Thyroid gland (tissue), 4 donors: Measurements from ENCODE around the gene SIGLEC6.

Experiments
- POLR2A ChIP-seq, 2 donors: fragments of 450-650 bp; IDR thresholded peaks; one replicate each; pipeline ENCODE4 v1.6.1; 2017; ENCODE audit warnings: antibody characterized with exemption in 2 of 2, mild to moderate bottlenecking in 2 of 2, moderate library complexity in 1 of 2
- TF ChIP-seq, protein P1 (sequence below), 6 experiments: fragments of 200-600 bp in 3 of 6; fragments of 450-650 bp in 3 of 6; sonication (generic) in 3 of 6; IDR thresholded peaks; one replicate each; pipeline ENCODE4 v1.5.1; 2016 to 2019; ENCODE audit warnings: antibody characterized with exemption in 6 of 6, mild to moderate bottlenecking in 2 of 6, inconsistent platforms in 1 of 6, moderate library complexity in 1 of 6

DNA sequence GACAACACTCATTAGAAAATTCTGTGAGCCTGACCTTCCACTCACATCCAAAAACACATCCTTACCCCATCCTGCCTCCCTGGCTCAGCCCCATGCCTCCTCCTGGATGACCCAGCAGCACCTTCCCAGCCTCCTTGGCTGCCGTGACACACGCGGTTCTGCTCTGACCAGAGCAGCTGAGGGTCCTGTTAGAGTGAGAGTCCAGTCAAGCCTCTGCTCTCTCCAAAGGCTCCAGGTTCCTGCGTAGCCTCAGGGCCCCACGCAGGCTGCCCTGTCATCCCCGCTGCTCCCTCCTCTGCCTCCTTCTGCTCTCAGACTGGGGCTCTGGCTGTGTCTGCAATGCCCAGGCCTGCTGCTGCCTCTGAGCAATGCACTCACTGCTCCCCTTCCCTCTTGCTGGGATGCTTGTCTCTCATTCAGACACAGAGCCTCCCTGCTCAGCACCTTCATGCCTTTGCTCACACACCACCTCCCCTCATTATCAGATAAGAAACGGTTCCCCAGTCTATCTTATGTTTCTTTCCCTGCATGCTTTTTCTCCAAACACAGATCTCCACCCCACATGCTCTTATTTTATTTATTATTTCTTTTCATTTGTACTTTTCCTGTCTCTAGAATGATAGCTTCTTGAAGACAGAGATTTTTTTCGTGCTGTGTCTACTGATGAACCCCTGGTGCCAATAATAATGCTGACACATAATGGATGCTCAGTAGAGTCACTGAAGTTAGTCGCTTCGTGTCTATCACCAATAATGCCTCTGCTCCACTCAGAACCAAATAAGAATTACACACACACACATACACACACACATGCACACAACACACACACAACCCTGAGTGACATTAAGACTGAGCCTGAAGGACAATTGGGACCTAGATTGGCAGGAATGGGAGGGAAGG lies 10.2 kb upstream of the SIGLEC6 start:
- no peak for TF ChIP-seq POLR2A (IDR thresholded peaks at IDR 0.05)
- TF ChIP-seq, protein P1, sequence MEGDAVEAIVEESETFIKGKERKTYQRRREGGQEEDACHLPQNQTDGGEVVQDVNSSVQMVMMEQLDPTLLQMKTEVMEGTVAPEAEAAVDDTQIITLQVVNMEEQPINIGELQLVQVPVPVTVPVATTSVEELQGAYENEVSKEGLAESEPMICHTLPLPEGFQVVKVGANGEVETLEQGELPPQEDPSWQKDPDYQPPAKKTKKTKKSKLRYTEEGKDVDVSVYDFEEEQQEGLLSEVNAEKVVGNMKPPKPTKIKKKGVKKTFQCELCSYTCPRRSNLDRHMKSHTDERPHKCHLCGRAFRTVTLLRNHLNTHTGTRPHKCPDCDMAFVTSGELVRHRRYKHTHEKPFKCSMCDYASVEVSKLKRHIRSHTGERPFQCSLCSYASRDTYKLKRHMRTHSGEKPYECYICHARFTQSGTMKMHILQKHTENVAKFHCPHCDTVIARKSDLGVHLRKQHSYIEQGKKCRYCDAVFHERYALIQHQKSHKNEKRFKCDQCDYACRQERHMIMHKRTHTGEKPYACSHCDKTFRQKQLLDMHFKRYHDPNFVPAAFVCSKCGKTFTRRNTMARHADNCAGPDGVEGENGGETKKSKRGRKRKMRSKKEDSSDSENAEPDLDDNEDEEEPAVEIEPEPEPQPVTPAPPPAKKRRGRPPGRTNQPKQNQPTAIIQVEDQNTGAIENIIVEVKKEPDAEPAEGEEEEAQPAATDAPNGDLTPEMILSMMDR (IDR thresholded peaks at IDR 0.05): no peak
